Tibial artery (tissue), 4 donors: ENCODE measurements around the gene DNMT3L.
"Not testable (repeated sequence)": the region's sequence is repeated elsewhere in the genome, so short reads cannot be mapped to it uniquely, and the experiment has no call there.

Source experiments
- DNase-seq, 2 donors: peaks; one replicate each; pipeline ENCODE4 v3.0.0-alpha.2; 2019
- H3K27ac ChIP-seq, 2 donors: fragments of 200-600 bp; sonication (generic) in 1 of 2; 1 replicate in 1 of 2; 2 replicates in 1 of 2; pipeline ENCODE4 v1.5.1; 2018 to 2019; ENCODE audit warnings: mild to moderate bottlenecking in 1 of 2
- H3K27me3 ChIP-seq, 2 donors: fragments of 200-600 bp; sonication (generic) in 1 of 2; one replicate each; pipeline versions ENCODE4 v1.5.1 to v1.6.0; 2016 to 2019
- H3K36me3 ChIP-seq, 3 donors: fragments of 200-600 bp; sonication (generic) in 2 of 3; one replicate each; pipeline ENCODE4 v1.5.1; 2016 to 2019; ENCODE audit warnings: mild to moderate bottlenecking in 2 of 3
- H3K4me1 ChIP-seq, 4 donors: fragments of 200-600 bp; sonication (generic) in 2 of 4; 1 replicate in 3 of 4; 2 replicates in 1 of 4; pipeline ENCODE4 v1.5.1; 2016 to 2019
- H3K4me3 ChIP-seq, 2 donors: fragments of 200-600 bp; sonication (generic) in 1 of 2; 1 replicate in 1 of 2; 2 replicates in 1 of 2; pipeline ENCODE4 v1.5.1; 2018 to 2019; ENCODE audit warnings: mild to moderate bottlenecking in 2 of 2
- H3K9me3 ChIP-seq, 3 donors: fragments of 200-600 bp; sonication (generic) in 1 of 3; one replicate each; pipeline ENCODE4 v1.5.1; 2016 to 2019
- intact Hi-C: fragments of 100-400 bp; cut with DNase I; formaldehyde crosslinking; loops from one replicate; pipeline ENCODE4 v1.15.0; 2023; ENCODE audit warnings: low total_unique reads
- TF ChIP-seq, protein P1 (sequence below), 2 experiments: fragments of 200-600 bp in 1 of 2; fragments of 450-650 bp in 1 of 2; IDR thresholded peaks; one replicate each; pipeline ENCODE4 v1.5.1; 2017 to 2019; ENCODE audit warnings: antibody characterized with exemption in 2 of 2, mild to moderate bottlenecking in 1 of 2, moderate library complexity in 1 of 2

The DNMT3L gene

DNA sequence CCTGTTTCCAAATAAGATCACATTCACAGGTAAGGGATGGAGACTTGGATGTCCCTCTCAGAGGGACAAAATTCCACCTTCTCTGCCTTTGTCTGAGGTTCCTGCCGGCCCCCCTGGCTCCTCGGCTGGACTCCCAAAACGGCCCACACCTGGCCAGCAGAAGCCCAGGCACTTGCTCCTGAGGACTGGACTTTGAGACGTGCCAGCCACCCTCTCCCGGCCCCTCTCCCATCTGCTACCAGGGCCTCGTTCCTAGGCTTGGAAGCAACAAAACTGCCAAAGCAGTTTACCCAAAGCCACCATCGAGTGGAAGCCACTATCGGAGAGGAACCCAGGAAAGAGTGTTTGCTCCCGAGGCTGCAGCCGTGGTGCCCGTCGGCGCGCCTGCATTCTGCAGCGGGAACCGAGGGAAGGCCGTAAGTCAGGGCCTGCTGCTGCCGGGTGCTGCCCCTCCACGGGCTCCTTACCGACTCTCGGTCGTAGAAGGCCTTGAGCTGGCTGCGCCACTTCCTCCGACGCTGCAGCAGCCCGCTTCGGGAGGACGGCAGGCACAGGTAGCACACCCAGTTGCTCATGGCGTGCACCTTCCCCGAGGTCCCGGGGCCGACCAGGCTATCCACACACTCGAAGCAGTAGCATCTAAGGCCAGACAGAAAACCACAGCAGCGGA lies 3.5 kb downstream of the DNMT3L start:
- no peak for DNase-seq
- H3K27ac ChIP-seq: no peak overlapping the region
- peaks cover 0 to 9% (median 0%) of the 10 kb centered on the region in 3 donors for H3K9me3 ChIP-seq
- H3K4me3 ChIP-seq: no peak overlapping the region
- TF ChIP-seq, protein P1, sequence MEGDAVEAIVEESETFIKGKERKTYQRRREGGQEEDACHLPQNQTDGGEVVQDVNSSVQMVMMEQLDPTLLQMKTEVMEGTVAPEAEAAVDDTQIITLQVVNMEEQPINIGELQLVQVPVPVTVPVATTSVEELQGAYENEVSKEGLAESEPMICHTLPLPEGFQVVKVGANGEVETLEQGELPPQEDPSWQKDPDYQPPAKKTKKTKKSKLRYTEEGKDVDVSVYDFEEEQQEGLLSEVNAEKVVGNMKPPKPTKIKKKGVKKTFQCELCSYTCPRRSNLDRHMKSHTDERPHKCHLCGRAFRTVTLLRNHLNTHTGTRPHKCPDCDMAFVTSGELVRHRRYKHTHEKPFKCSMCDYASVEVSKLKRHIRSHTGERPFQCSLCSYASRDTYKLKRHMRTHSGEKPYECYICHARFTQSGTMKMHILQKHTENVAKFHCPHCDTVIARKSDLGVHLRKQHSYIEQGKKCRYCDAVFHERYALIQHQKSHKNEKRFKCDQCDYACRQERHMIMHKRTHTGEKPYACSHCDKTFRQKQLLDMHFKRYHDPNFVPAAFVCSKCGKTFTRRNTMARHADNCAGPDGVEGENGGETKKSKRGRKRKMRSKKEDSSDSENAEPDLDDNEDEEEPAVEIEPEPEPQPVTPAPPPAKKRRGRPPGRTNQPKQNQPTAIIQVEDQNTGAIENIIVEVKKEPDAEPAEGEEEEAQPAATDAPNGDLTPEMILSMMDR (IDR thresholded peaks at IDR 0.05): no peak
- H3K4me1 ChIP-seq: no peaks in the 10 kb centered on the region
- peaks cover 0 to 30% of the 10 kb centered on the region in 2 donors for H3K27me3 ChIP-seq
- no peaks in the 10 kb centered on the region for H3K36me3 ChIP-seq
- intact Hi-C loops: no loop called here

DNA sequence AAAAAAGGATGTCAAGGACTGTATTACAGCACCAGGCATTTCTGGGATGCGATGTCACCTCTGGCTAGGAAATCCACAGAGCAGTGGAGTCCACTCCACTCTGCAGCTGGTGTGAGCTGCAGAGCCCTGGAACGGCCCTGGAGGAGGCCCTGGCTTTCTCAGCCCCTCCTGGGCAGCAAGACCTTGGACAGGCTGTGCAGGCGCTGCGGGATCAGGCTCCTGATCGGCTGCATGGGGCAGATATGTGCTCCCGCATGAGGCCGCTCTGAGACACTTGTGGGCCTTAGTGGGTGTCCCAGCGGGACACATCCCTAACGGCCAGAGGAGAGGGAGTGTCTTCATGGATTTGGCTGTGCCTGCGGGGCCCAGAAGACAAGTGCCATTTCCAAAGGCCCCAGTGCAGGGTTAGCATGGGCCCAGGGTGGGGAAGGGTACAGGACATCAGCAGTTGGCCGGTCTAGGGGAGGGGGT lies 6.2 kb downstream of the DNMT3L start:
- peaks cover 0 to 9% (median 0%) of the 10 kb centered on the region in 3 donors for H3K9me3 ChIP-seq
- H3K4me3 ChIP-seq: no peak overlapping the region
- H3K27ac ChIP-seq: no peak overlapping the region
- H3K27me3 ChIP-seq: peaks cover 0 to 14% of the 10 kb centered on the region in 2 donors
- peak in 1 of 2 donors; percentile 41 for DNase-seq
- no peaks in the 10 kb centered on the region for H3K36me3 ChIP-seq
- intact Hi-C loops: no loop called here
- no peaks in the 10 kb centered on the region for H3K4me1 ChIP-seq
- TF ChIP-seq, protein P1 (IDR thresholded peaks at IDR 0.05): no peak

DNA sequence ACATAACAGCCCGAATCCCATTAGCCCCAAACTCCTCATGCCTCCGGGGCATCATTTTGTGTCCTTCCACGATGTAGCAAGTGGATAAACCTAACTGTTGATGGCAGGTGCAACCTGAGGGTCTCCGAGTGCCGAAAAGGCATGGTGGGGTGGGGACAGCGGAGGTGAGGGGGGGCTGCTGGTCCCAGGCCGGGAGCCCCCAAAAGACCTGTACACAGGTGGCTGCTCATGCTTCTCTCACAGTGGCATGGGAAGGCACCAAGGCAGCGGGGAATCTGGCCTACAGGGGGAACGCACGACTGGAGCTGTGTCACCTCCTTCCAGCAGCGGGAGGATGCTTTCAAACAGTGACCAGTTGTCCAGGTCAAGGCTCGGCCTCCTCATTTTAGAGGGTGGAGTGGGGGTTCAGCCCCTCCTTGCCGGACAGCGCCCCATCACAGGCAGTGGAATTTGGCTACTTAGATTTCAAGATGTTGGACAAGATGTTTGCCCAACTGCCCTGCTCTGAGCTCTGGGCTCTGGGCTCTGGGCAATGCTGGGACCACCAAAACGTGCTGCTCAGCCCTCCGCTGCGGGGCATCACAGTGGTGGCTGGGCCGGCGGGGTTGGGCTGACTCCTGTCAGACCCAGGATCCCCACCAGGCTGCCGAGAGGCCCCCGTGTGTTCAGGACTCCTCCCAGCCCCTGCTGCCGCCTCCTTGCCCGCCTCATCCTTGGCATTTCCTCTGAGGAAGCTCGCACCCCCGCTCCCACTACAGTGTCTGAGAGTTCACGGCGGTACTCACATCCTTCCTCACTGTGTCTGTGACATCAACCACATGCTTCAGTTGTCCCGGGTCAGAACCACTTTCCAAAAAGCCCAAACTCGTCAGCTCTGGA lies 7.6 kb downstream of the DNMT3L start:
- Histone ChIP-seq H3K27me3 (peaks cover 0 to 14% of the 10 kb centered on the region in 2 donors), H3K9me3 (peaks cover 0 to 2% (median 0%) of the 10 kb centered on the region in 3 donors), H3K4me3 (no peak overlapping the region), H3K36me3 (no peaks in the 10 kb centered on the region), H3K27ac (no peak overlapping the region), H3K4me1 (no peaks in the 10 kb centered on the region)
- DNase-seq: peak in 1 of 2 donors; percentile 61
- intact Hi-C loops: no loop called here
- TF ChIP-seq, protein P1 (IDR thresholded peaks at IDR 0.05): no peak

DNA sequence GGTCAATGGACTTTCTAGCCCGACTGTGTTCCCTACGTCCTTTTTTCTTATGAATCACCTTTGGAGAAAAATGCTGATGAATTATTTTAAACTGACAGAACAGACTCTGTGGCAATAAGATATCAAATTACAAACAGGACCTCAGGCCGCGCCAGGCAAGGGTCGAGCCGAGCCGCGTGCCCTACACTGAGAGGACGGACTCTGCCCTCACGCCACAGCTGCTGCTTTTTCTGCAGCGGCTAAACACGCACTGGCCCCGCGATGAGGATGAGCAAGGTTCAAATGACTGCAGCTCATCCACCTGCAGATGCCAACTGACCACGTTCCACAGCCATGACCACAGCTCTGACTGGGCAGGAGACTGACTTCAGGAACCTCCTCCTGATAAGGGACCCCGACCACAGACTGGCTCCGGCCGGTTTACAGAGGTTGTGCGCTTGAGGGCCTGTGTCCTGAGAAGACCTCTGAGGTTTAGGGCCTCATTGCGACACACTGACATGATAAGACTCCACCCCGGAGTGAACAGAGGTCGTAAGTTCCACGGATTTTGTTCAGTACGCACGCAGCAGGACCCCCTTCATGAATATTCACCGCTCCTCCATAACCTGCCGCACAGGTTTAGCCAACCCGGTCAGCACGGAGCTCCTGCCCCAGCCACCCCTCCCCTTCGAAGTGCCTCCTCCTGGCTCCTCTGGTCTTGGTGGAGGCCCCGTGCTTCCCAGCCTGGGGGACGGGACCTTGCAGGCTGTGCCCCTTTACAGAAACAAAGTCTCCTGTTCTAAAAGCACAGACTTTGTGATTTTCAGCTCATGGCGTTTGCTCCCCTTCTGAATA lies 12.3 kb downstream of the DNMT3L start:
- H3K27me3 ChIP-seq, H3K9me3 ChIP-seq, H3K27ac ChIP-seq, H3K4me1 ChIP-seq, intact Hi-C loops, H3K4me3 ChIP-seq, H3K36me3 ChIP-seq, DNase-seq: not testable (repeated sequence)

DNA sequence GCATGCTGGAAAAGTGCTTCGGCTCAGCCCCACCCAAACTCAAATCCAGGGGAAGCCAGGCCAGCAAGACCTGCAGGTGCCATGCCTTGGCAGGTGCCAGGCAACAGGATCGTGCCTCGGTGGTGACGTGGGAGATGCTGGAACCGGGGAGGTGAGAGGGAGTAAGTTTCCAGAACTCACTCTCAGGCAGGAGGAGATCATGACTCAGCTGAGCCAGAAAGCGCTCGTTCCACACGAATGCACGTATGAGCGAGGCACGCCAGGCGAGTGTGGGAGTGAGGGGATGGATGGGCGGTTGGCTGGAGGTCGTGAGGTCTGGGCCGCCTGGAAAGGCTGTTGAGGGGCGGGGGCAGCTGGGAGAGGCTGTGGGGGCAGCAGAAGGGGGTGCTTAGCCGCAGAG lies 13.8 kb downstream of the DNMT3L start:
- H3K4me1 ChIP-seq, H3K36me3 ChIP-seq, intact Hi-C loops, H3K27me3 ChIP-seq, H3K9me3 ChIP-seq, DNase-seq, H3K4me3 ChIP-seq, H3K27ac ChIP-seq: not testable (repeated sequence)

DNA sequence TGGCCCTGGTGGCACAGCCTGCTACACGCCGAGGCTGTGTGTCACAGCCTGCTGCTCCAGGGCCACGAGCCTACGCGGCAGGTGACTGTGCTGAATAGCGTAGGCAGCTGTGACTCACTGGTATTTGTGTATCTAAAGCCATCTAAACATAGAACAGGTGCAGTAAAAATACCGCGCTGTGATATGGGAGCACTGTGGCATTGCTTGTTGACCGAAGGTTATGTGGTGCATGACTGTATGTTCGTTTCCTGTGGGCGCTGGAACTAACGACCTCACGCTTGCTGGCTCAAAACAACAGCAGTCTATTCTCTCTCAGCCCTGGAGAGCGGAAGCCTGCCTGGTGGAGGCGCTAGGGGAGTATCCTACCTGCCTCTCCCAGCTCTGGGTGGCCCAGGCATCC lies 17.7 kb downstream of the DNMT3L start:
- not testable (repeated sequence) for H3K4me3 ChIP-seq, H3K9me3 ChIP-seq

DNA sequence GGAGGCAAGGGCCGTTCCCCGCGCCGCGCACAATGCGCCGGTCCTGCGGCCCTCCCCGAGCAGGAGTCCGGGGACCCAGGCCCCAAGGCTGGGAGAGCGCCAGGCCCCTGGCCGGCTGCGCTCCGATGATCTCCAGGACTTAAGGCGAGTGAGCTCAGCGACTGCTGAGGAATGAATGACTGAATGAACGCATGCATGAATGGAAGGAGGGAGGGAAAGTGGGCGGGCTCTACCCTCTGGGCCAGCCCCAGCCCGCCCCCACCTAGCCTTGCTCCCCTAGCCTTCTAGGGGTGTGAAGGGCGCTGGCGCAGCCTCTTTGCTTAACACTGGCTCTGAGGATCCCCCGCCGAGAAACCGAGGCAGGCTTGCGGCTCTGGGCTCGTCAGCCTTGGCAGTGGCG lies 20.4 kb downstream of the DNMT3L start:
- intact Hi-C loops, H3K27me3 ChIP-seq, H3K4me1 ChIP-seq, H3K9me3 ChIP-seq, DNase-seq, H3K27ac ChIP-seq, H3K4me3 ChIP-seq, H3K36me3 ChIP-seq: not testable (repeated sequence)

More for the DNA sequence above, 17.7 kb downstream of the DNMT3L start:
- DNase-seq, intact Hi-C loops, H3K27me3 ChIP-seq, H3K36me3 ChIP-seq, H3K27ac ChIP-seq, H3K4me1 ChIP-seq: not testable (repeated sequence)

DNA sequence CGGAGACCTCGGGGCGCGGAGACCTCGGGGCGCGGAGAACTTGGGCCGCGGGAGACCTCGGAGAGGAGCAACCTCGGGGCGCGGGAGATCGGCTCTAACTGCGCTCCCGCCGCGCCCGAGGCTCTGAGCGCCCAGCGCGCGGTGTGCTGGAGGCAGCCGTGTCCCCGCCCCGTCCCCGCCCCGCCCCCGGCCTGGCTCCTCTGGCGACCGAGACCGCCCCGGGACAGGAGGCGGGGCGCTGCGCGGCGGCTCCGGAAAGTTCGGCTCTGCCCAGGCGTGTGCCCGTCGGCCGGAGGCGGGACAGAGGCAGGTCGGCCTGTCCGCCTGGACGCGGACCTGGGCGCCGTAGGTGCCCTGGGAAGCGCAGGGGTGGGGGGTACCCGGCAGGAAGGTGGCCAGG lies 20.9 kb downstream of the DNMT3L start, which contains the start of gene ICOSLG:
Gene ICOSLG, minus strand, starts transcription at position 102 of the 400 bp plus-strand sequence. CDS start 126 bp downstream, outside the sequence.
- intact Hi-C loops, H3K36me3 ChIP-seq, H3K4me3 ChIP-seq, H3K4me1 ChIP-seq, H3K9me3 ChIP-seq, H3K27me3 ChIP-seq, DNase-seq, H3K27ac ChIP-seq: not testable (repeated sequence)

DNA sequence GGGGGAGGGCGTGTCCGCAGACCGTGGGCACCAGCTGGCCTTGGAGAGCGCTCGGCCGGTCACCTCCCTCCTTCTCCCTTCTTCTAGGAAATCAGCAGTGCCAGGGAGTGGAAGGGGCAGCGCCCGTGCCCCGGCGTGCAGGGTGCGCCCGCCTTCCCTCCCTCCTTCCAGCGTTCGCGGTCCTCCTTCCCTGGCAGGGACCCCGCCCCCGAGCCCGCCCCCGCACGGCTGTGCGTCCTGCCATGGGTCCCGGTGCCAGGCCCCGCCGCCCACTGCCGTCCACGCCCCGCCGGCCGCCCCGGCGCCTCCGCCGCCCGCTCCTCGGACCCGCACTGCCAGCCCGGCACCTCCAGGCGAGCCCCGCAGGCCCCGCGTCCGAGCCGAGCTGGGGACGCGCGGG lies 21.3 kb downstream of the DNMT3L start:
- intact Hi-C loops: not testable (repeated sequence)

DNA sequence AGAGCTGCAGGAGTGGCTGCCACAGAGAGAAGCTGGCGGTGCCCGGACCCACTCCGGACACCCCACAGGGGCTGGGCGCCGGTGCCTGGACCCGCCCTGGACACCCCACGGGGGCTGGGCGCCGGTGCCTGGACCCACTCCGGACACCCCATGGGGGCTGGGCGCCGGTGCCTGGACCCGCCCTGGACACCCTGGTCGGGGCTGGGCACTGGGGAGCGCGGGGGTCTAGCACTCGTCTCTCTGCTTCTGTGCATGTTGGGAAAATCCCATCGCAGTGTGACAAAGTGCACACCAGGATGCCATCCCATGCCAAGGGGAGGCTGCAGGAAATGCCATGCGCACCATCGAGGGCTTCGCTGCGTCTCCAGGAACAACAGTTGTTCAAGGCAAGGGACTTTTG lies 32.1 kb downstream of the DNMT3L start:
- peak in 1 of 2 donors; percentile 9 for DNase-seq
- H3K4me3 ChIP-seq, H3K27me3 ChIP-seq, intact Hi-C loops, H3K27ac ChIP-seq, H3K4me1 ChIP-seq, H3K9me3 ChIP-seq, H3K36me3 ChIP-seq: not testable (repeated sequence)

More for the DNA sequence above, 21.3 kb downstream of the DNMT3L start:
- not testable (repeated sequence) for H3K4me1 ChIP-seq, H3K27me3 ChIP-seq, H3K36me3 ChIP-seq, H3K4me3 ChIP-seq, DNase-seq, H3K27ac ChIP-seq, H3K9me3 ChIP-seq
